DMS53 treated with DMSO at 0.1 percent for 48 hours (cell line): ENCODE measurements around the gene FOXL2NB.
"Not testable (repeated sequence)": the region's sequence is repeated elsewhere in the genome, so short reads cannot be mapped to it uniquely, and the experiment has no call there.

Source experiments
- DNase-seq: peaks from one replicate; lab custom pipeline; 2025; ENCODE audit not compliant: unreplicated experiment; lab: John Stamatoyannopoulos, UW

The FOXL2NB gene

DNA sequence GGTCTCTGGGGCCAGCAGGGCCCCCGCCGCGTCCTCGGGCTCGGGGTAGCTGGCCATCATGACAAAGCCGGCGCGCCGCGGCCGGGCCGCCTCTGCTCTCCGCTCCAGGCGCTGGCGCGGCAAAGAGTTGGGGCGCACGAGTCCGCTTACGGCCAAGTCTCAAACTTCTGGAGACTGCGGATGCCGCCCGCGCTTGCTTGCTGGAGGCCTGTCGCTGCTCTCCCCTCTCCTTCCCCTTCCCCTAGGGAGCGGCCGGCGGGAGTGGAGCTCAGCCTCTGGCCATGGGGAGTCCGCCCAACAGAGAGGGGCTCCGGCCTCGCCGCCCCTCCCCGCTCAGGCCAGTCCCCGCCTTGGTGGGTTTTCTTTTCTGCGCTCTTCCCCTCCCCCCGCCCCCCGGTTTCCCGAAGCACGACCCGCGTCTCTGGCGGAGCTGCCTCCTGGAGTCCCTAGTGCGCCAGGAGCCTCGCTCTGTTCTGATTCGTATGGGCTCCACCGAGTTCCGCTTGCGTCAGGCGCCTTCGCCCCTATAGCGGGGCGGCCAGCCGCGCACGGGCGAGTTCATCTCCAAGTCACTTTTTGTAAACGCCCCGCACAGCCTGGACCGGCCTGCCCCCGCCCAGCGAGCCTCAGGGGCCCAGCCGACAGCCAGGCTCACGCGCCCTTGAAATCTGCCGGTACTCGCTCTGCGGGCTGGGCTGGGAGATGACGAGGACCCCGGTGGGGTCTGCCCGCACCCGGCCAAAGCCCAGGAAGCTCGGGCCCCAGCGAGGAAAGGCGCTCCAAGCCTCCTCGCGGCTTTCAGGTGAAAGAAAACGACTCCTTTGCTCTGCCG, at the start of gene FOXL2NB, which contains the start of gene FOXL2:
FOXL2NB (plus strand) TSS at position 555 of the 832 bp plus-strand sequence; CDS start at position 703, 148 bp downstream.
FOXL2 (minus strand) TSS at position 475 of the 832 bp plus-strand sequence; CDS start at position 60, 415 bp downstream.
- DNase-seq: no peak

DNA sequence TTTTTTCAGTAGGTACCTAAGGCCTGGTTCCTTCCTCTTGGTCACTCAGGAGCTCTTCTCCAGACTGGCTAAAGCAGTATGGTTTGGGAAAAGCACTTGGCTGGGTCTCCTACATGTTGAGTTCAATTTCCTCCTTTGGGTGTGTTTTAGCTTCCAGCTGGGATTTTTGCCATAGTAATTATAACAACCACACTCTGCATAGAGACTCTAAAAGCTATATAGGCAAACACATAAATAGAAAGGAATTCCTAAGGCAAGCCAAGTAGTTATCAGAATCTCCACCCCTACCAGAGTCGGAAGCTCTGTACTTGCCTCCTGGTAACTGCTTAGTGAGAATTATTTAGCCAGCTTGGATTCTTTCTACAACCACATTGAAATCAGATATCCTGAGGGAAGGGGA, 48.7 kb upstream of the FOXL2NB start:
- no peak for DNase-seq

DNA sequence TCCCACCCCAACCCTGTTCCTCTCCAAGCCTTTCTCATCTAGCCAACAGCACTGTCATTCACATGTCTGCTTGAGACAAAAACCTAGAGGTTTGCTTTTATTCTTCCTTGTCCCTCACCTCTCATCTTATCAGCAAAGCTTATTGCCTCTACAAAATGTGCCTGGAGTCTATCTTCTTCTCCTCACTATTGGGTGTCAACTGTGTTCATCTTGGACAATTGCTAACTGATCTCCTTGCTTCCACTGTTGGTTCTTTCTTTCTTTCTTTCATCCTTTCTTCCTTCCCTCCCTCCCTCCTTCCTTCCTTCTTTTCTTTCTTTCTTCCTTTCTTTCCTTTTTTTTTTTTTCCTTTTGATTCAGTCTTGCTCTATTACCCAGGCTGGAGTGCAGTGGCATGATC, 48.3 kb upstream of the FOXL2NB start:
- no peak for DNase-seq

DNA sequence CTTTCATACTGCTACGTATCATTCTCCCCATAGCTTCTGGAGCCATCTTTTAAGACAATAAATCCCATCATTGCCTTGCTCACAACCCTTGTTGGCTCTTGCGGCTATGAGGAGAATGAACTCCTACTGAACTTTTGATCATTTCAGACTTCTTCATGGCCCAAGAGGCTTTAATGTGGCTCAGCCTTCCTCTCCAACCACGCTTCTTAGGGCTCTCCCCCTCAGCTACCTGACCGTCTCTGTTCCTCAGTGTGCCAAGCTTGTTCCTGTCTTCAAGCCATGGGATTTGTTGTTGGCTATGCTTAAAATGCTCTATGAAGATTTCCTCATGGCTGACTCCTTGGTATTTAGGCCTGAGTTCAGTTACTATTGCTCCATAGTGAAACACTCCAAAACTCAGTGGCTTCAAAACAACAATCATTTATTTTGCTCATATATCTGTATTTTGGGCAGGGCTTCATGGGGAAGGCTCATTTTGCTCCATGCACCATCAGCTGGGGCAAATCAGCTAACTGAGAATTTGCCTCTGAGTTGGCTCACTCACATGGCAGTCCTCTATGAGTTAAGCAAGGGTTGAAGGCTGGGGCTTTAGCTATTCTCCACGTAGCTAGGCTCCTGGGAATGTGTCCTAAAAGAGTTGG, 47.5 kb upstream of the FOXL2NB start:
- DNase-seq: no peak

DNA sequence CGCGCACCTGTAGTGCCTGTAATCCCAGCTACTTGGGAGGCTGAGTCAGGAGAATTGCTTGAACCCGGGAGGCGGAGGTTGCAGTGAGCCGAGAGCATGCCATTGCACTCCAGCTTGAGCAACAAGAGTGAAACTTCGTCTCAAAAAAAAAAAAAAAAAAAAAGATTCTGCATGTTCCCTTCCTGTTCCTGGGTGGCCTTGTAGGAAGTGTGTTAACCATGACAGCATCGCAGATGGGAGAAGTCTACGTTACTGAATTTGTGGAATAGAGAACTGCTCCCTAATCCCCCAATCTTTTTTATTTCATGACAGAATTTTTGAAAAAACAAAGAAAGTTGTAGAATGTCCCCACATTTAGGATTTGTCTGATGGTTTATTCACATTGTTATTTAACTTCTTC, 45.5 kb upstream of the FOXL2NB start:
- DNase-seq: no peak

DNA sequence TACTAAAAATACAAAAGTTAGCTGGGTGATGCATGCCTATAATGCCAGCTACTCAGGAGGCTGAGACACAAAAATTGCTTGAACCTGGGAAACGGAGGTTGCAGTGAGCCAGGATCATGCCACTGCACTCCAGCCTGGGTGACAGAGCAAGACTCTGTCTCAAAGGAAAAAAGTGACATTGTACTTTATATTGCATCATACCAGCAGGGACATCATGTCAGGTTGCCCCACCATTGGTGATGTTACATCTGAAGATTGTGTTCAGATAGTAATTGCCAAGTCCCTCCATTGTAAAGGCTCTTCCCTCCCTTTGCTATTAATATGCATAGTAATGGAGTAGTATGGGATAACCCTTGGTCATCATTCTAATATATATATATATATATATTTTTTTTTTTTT, 44.8 kb upstream of the FOXL2NB start:
- DNase-seq: no peak

DNA sequence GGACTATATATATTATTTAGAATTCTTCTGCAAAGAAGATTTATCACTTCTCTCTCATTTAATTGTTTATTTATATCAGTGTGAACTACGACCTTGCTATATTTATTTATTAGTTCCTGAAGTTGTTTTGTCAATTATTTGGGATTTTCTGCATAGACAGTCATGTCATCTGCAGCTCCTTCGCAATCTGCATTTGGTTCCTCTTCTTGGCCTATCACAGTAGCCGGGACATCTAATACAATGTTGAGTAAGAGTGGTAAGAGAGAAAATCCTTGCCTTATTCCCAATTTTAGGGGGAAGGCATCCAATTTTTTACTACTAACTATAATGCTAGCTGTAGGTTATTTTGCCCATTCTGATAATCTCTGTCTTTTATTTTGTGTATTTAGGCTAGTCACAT, 39.5 kb upstream of the FOXL2NB start:
- no peak for DNase-seq

DNA sequence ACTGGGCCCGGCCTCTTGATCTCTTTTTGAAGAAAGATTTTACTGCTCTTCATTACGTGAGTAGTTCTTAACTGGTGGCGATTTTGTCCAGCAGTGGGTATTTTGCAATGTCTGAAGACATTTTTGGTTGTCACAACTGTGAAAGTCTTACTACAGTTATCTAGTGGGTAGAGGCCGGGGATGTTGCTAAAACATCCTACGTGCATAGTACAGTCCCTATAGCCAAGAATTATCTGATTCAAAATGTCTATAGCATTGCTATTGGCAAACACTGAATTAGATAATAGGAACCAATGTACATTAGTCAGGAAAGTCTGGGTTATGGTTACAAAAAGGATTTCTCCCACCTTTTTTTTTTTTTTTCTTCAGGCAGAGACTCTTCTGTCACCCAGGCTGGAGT, 38.2 kb upstream of the FOXL2NB start:
- DNase-seq: no peak

DNA sequence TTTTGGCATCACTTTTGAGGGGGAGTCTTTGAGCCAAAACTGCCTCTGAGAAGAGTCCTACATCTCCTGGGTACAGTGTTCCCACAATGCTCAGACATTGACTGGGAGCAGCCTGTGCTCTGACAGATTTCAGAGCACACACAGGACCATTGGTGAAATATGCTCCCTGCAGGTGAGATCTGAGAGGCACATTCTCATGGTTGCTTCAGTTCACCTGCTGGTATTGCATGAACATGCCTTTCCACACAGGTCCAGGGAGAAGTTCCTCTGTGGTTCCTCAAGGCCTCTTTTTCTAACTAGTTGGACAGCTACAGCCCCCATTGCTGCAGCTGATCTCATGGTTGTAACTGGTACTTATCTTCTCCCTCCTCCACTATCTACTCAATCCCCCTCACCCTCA, 37.1 kb upstream of the FOXL2NB start:
- DNase-seq: no peak

DNA sequence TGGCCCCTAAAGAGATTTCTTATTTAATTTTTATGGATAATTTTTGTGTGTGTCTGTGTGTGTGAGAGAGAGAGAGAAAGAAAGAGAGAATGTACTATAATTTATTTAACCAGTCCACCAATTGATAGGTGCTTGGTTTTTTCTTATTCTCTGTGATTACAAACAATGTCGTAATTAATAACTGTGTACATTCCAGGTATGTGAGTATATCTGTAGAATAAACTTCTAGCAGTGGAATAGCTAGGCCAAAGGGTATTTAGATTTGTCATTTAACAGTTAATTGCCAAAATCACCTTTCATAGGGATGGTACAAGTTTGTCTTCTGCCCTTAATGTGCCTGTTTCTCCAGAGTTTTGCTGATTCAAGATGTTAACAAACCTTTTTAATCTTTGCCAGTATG, 35.4 kb upstream of the FOXL2NB start:
- DNase-seq: no peak

DNA sequence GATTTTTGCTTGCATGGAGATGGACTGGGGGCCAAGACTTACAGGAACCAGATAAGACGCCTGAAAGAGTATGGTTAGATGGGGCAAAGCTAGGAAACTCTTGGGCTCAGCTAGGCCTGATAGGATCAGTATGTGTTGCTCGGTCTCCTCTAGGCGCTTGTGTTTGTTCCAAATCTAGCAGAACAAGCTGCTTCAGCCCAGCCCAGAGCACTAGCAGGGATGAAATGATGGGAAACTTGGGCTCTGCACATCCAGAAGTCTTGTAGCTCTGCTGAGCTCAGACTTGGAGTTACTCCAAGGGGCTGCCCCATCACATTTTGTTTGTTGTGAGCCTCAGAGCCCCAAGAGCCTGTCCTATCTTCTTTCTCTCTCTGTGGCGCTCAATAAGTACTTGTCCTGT, 34.8 kb upstream of the FOXL2NB start:
- no peak for DNase-seq

DNA sequence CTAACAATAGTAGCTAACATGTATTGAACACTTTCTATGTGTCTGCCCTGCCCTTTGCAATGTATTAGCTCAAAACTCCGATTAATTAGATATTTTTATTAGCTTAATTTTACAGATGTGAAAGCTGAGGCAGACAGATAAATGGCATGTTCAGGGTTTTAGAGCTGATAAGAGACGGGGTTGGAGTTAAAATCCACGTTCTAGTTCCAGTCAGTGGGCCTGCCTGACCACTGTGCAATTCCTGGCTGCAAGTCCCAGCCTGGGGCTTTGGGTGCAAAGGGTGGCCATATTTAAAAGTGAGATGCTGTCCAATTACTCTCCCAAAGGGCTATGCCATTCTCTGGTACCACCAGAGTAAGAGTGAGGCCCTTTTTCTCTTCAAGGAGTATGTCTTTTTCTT, 33.3 kb upstream of the FOXL2NB start:
- no peak for DNase-seq

DNA sequence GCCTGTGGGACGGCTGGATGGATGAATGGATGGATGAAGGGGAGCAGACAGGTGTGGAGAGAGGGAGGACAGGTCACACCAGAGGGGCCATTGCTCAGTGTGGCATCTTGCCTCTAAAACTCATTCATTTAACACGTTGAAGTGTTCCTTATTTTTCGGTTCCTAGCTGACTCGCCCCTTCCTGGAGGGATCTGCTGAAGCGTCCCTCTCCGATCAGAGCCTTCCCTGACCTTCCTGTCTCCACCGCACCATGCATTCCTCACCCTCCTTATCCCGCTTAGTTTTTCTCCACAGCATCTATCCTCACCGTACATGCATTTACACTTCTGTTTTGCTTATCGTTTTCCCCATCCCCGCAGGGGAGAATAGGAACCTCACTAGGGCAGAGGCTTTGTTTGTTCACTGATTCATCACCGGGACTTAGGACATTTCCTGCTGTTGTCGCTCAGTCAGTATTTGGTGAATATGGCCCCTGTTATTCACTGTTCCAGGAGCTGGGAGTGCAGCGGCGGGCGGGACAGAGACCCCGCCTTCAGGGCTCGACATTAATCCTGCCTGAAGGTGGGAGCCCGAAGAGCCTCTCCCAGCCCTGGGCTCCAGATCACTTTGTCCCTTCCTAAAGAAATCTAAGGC, 32.0 kb upstream of the FOXL2NB start:
- peak; percentile 83 for DNase-seq

DNA sequence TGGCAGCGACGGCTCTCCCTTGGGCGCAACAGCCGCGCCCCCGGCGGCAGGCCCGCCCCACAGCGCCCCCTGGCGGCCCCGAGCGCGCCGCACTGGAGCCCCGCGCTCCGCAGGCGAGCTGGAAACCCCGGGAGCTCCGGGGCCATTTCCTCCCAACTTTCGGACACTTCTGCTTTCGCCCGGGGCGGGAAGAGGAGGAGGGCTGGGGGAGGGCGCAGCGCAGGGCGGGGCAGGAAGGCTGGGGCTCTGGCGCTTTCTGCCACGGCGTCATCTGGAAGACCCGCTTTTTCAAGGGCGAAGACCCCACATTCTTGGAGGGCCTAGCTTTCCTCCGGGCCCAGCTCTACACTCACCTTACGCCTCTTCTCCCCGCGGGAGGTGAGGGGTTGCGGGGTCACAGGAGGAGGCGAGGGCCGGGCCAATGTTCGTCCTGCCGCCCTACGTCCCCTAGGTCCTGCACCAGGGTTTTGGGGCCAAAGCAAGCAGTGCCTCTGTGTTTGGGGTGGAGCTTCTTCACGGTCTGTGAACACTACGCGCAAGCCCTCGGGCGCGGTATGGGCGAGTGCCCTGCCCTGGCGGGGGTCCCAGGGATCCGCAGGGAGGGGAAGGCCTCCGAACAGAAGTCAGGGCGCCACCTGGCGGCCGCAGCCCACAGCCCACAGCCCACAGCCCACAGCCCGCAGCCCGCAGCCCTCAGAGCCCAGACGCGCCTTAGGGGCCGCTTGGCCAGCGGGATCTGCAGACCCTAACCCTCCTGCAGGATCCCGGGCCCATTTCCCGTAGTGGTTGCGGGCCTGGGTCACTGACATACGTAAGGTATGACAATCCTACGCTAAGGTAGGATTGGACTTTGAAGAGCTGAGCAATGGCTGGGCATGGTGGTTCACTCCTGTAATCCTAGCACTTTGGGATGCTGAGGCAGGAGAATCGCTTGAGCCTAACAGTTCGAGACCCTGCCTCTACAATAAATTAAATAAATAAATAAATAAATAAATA, 31.2 kb upstream of the FOXL2NB start:
- peak; percentile 83 for DNase-seq

DNA sequence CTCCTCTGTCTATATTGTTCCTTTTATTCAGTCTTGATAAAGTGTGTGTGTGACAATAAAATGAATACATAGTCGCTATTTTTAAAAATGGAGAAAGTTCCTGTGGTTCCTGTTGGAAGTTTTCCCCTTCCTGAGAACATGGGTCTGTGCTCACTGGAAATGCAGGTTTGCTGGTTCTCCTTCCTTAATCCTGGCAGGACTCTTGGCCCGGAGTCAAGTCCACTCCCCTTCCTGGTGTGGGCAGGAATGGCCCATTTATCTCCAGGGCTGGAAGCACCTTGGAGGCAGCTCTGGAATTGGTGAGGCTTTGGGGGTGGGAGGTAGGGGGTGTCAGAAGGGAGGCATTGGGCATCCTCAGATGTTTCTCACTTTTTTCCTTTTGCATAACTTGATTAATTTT, 30.2 kb upstream of the FOXL2NB start:
- DNase-seq: no peak

DNA sequence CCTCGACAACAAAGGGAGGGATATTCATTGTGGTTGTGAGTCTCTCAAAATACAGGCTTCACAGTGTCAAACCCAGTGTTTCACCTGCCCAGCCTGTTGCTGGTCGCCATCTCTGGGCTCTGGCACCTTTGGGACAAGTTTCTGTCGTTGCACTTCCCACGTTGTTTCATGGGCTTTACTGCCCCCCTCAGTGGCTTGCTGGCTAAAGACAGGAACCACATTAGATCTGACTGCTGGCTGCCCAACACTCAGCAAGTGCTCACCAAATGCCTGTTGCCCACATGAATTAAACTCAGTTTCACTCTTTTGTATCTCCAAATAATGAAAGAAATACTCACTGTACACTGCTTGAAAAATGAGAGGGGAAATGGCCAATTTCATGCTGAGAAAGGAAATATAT, 27.7 kb upstream of the FOXL2NB start:
- no peak for DNase-seq

DNA sequence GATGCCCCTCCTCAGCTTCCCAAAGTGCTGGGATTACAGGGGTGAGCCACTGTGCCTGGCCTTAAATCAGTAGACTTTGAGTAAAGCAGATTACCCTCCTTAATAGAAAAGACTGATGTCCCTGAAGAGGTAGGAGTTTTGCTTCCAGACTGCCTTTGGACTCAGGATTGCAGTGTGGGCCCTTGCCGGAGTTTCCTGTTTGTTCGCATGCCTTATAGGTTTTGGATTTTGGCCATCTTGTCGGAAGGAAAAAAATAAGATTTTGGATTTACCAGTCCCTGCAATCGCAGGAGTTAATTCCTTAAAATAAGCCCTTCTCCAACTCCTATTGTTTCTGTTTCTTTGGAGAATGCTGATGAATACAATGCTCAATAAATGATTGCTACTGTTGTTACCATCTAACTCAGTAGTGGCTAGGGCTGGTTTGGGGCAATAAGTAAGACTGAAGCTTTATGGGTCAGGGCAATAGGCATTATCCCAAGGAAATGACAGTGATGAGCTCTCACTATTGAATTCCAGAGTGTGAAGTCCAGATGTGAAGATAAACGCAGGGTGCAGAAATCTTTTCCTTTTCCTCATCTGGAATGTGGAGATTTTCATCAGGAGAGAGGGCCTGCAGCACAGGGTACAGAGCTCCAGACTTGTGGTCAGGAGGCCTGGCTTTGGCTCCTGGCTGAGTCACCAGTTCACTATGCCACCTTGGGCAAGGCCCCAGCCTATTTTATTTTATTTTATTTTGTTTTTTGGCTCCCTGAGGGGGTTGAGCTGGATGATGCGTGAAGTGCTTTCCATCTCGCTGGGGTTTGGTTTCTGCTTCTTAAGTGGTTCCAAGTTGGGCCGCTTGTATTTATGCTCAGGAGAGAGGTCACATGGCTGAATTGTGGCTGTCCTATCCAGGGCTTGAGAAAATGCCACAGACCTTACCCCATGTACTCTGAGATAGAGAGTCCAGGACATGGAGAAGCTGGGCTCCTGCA, 25.4 kb upstream of the FOXL2NB start:
- no peak for DNase-seq

DNA sequence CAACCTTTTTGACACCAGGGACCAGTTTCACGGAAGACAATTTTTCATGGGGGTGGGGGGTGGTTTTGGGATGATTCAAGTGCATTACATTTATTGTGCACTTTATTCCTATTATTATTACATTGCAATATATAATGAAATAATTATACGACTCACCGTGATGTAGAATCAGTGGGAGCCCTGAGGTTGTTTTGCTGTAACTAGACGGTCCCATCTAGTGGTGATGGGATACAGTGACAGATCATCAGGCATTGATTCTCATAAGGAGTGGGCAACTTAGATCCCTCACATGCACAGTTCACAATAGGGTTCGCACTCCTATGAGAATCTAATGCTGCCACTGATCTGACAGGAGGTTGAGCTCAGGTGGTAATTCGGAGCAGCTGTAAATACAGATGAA, 24.6 kb upstream of the FOXL2NB start:
- DNase-seq: not testable (repeated sequence)

DNA sequence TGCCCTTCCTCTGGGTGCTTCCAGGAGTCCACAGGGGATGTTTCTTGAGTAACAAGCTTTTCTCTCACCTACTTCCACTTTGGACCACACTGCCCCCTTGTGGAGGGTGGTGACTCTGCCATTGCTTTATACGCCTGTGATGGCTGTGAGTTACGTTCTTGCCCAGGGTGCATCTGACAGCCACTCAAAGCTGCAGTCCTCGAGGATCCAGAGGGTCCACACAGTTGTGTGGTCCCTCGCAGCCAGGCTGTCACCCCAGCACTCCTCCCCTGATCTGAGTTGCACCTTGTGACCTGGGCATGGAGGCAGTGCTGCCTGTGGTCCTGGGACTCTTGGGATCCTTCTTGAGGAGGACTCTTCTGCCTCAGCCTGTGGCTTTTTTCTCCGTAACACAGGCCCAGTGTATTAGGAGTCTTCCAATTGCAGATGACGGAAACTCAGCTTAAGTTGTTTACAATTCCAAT, 23.5 kb upstream of the FOXL2NB start:
- peak; percentile 48 for DNase-seq
